Epidermal melanocyte (primary cell): ENCODE results near the gene SAPCD2.
"Not testable (repeated sequence)": the region's sequence is repeated elsewhere in the genome, so short reads cannot be mapped to it uniquely, and the experiment has no call there.

Experiments
- DNase-seq: peaks from one replicate; pipeline ENCODE4 v3.0.0; 2011; ENCODE audit warnings: low spot score; ENCODE audit not compliant: insufficient read length

Gene SAPCD2

GRCh38 chr9:137070201-137070905, at the start of gene SAPCD2:
Gene SAPCD2 (minus strand): TSS chr9:137070557. CDS start chr9:137070460, 97 bp downstream.
- peak; percentile 89 for DNase-seq

GRCh38 chr9:137118092-137118603, 47.8 kb upstream of the SAPCD2 start:
- not testable (repeated sequence) for DNase-seq

GRCh38 chr9:137117269-137117731, 46.9 kb upstream of the SAPCD2 start:
- no peak for DNase-seq

GRCh38 chr9:137116728-137117127, 46.4 kb upstream of the SAPCD2 start:
- no peak for DNase-seq

- no peak for DNase-seq
Measured at GRCh38 chr9:137116027-137116507, 45.7 kb upstream of the SAPCD2 start.

GRCh38 chr9:137115394-137116026, 45.2 kb upstream of the SAPCD2 start:
- no peak for DNase-seq

GRCh38 chr9:137114613-137115393, 44.4 kb upstream of the SAPCD2 start, which contains the start of gene DPP7:
Gene DPP7 (minus strand): TSS chr9:137114733. CDS start chr9:137114713, 20 bp downstream.
- DNase-seq: peak; percentile 89

GRCh38 chr9:137114220-137114612, 43.9 kb upstream of the SAPCD2 start:
- no peak for DNase-seq

- peak; percentile 65 for DNase-seq
Measured at GRCh38 chr9:137113385-137114159, 43.2 kb upstream of the SAPCD2 start.

GRCh38 chr9:137112564-137113384, 42.4 kb upstream of the SAPCD2 start:
- DNase-seq: no peak

- no peak for DNase-seq
Measured at GRCh38 chr9:137111788-137112563, 41.6 kb upstream of the SAPCD2 start.

GRCh38 chr9:137110911-137111787, 40.8 kb upstream of the SAPCD2 start:
- DNase-seq: no peak

GRCh38 chr9:137110147-137110910, 40.0 kb upstream of the SAPCD2 start:
- DNase-seq: no peak

- no peak for DNase-seq
Measured at GRCh38 chr9:137109250-137110146, 39.1 kb upstream of the SAPCD2 start.

- no peak for DNase-seq
Measured at GRCh38 chr9:137108608-137109249, 38.4 kb upstream of the SAPCD2 start.

GRCh38 chr9:137107982-137108381, 37.6 kb upstream of the SAPCD2 start:
- no peak for DNase-seq
